Nephron progenitor cell (in vitro differentiated cells): ENCODE measurements around the gene CMIP.
A peak's percentile ranks its signal among the peaks of the same experiment; 100 is the strongest.

Source experiments
- DNase-seq: peaks from one replicate; pipeline ENCODE4 v3.0.0; 2021
- H3K27ac Mint-ChIP-seq: 2 replicates; pipeline ENCODE4 v1.8.0; 2021; ENCODE audit warnings: mild to moderate bottlenecking, moderate library complexity, mixed read lengths
- H3K27me3 Mint-ChIP-seq: 2 replicates; pipeline ENCODE4 v1.8.0; 2021; ENCODE audit warnings: mild to moderate bottlenecking, low read depth, mixed read lengths; ENCODE audit not compliant: poor library complexity
- H3K36me3 Mint-ChIP-seq: 2 replicates; pipeline ENCODE4 v1.8.0; 2021; ENCODE audit warnings: low read depth, mixed read lengths
- H3K4me1 Mint-ChIP-seq: 2 replicates; pipeline ENCODE4 v1.8.0; 2021; ENCODE audit warnings: mixed read lengths
- H3K4me3 Mint-ChIP-seq: 2 replicates; pipeline ENCODE4 v1.8.0; 2021; ENCODE audit warnings: mild to moderate bottlenecking, moderate library complexity, mixed read lengths
- H3K9me3 Mint-ChIP-seq: 2 replicates; pipeline ENCODE4 v1.8.0; 2021; ENCODE audit warnings: mild to moderate bottlenecking, moderate library complexity, mixed read lengths
- CTCF ChIP-seq: fragments of 200-600 bp; sonication (generic); IDR thresholded peaks from 2 replicates; pipeline ENCODE4 v1.5.0; 2021; ENCODE audit warnings: antibody characterized with exemption

The CMIP gene

GRCh38 chr16:81706327-81707295 lies 262.0 kb downstream of the CMIP start:
- Mint-ChIP-seq H3K27ac (peak overlapping the region; percentile 6), H3K27me3 (peaks cover 2% of the 10 kb centered on the region), H3K9me3 (no peaks in the 10 kb centered on the region), H3K4me1 (peaks cover 25% of the 10 kb centered on the region), H3K36me3 (peaks cover 31% of the 10 kb centered on the region), H3K4me3 (no peak overlapping the region)
- DNase-seq, result no peak
- no peak for TF ChIP-seq CTCF

- Mint-ChIP-seq H3K36me3 (peaks cover 24% of the 10 kb centered on the region), H3K4me1 (peaks cover 28% of the 10 kb centered on the region), H3K9me3 (no peaks in the 10 kb centered on the region), H3K27me3 (peaks cover 6% of the 10 kb centered on the region), H3K27ac (peak overlapping the region; percentile 12), H3K4me3 (no peak overlapping the region)
- DNase-seq, result no peak
- TF ChIP-seq CTCF, result no peak
Measured at GRCh38 chr16:81707411-81708265, 263.0 kb downstream of the CMIP start.

- TF ChIP-seq CTCF, result no peak
- H3K27ac Mint-ChIP-seq, result no peak overlapping the region
- H3K36me3 Mint-ChIP-seq, result peaks cover 16% of the 10 kb centered on the region
- no peak overlapping the region for H3K4me3 Mint-ChIP-seq
- no peaks in the 10 kb centered on the region for H3K9me3 Mint-ChIP-seq
- DNase-seq, result no peak
- peaks cover 9% of the 10 kb centered on the region for H3K27me3 Mint-ChIP-seq
- peaks cover 28% of the 10 kb centered on the region for H3K4me1 Mint-ChIP-seq
Measured at GRCh38 chr16:81708266-81709015, 263.8 kb downstream of the CMIP start.

GRCh38 chr16:81709016-81709900 lies 264.6 kb downstream of the CMIP start:
- Mint-ChIP-seq H3K36me3 (peaks cover 14% of the 10 kb centered on the region), H3K4me3 (no peak overlapping the region), H3K27ac (no peak overlapping the region), H3K27me3 (peaks cover 9% of the 10 kb centered on the region), H3K4me1 (peaks cover 28% of the 10 kb centered on the region), H3K9me3 (no peaks in the 10 kb centered on the region)
- no peak for TF ChIP-seq CTCF
- no peak for DNase-seq

- Mint-ChIP-seq H3K27me3 (peaks cover 10% of the 10 kb centered on the region), H3K4me1 (peaks cover 28% of the 10 kb centered on the region), H3K4me3 (no peak overlapping the region), H3K27ac (no peak overlapping the region), H3K9me3 (no peaks in the 10 kb centered on the region), H3K36me3 (peaks cover 14% of the 10 kb centered on the region)
- DNase-seq, result no peak
- no peak for TF ChIP-seq CTCF
Measured at GRCh38 chr16:81710044-81710443, 265.4 kb downstream of the CMIP start.
